Left hindlimb (tissue), 1 donor: ENCODE results near the gene RASGRF2.
"Not testable (repeated sequence)": the region's sequence is repeated elsewhere in the genome, so short reads cannot be mapped to it uniquely, and the experiment has no call there.

Experiments used
- DNase-seq: peaks from one replicate; pipeline ENCODE4 v3.0.0-alpha.2; 2018

RASGRF2 gene

DNA sequence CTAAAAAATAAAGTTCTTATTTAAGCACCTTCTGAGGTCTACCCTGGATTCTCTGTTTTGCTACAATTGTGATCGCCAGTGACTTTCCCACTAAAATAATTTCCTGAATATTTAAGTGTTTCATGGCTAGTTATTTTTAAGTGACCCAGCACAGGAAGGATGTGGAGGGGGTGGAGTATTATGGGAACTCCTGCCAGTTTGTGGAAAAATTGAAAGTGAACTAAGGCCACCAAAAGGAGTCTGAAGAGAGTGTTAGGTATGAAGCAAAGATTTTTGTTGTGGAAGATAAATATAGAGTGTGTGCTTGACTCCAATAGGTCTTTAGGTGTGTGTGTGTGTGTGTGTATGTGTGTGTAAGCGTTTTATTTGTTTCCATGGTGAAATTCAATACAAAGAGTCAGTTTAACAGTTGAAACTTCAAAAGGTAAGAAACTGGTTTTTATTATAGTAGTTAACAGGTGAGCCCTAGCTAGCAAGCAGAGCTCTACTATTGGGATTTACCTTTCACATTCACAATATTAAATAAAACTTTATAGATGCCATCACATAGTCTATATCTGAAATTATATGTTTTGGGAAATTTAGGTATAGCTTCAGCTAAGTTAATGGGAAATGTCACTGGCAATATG, 25.6 kb downstream of the RASGRF2 start:
- DNase-seq: no peak

GRCh38 chr5:80986382-80986781, 26.2 kb downstream of the RASGRF2 start:
- no peak for DNase-seq

DNA sequence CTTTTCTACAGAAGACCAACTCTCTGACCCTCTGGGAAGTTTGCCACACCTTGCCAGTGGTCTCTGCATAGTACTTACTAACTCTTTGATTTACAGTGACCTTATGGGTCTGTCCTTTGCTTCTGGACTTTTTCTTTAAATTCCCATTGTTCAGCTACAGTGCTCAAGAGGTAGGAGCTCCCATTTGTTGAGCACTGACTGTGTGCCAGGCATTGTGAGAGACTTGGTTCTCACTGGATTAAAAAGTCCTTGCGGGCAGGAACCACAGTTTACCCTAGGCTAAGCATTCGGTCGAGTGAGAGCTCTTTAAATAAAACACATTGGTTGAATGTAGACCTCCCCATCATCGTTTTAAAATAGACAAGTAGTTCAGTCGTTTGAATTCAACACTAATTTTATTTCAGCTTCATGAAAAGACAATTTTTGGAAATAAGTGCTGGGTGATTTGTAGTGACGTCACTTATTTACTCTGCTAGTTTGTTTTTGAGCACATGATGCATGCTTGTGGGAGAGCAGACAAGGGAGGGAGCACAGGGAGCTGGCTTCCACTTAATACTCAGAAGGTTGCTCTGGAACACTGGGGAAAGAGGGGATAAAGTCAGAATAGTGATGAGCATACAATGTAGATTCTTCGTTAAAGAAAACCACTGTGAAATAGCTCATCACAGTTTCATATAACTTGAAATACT, 27.1 kb downstream of the RASGRF2 start:
- DNase-seq: no peak

GRCh38 chr5:80988419-80988935, 28.3 kb downstream of the RASGRF2 start:
- no peak for DNase-seq

- DNase-seq: no peak
These were observed 29.7 kb downstream of the RASGRF2 start for GRCh38 chr5:80989883-80990282.

DNA sequence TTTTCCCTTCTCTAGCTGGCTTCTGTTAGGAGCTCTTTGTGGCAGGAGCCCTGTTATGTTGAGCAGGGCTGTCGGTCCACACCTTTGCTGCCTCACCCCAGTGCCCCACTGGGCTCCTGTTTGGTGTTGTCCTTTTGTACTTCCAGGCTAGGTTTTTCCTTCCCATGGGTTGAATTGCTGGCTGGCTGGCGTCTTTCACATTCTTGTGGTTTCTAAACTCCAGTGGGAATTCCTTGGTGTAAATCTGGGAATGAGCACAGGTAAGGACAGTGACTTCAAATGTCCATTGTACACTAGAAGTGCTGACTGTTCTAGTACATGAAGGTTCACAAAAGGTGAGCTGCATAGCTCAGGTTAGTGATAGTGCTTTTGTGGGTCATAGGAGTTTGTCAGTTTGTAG, 30.4 kb downstream of the RASGRF2 start:
- no peak for DNase-seq

DNA sequence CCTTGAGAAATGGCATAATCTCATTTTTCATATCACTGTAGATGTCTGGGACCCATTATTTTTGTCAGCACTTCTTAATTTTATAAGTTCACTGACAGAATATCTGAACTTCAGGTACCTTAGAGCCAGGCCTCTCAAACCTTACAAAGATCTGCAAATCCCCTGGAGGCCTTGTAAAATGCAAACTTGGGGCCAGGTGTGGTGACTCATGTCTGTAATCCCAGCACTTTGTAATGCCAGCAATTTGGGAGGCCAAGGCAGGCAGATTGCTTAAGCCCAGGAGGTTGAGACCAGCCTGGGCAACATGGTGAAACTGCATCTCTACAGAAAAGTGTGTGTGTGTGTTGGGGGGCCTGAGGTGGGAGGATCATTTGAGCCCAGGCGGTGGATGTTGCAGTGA, 30.8 kb downstream of the RASGRF2 start:
- no peak for DNase-seq

DNA sequence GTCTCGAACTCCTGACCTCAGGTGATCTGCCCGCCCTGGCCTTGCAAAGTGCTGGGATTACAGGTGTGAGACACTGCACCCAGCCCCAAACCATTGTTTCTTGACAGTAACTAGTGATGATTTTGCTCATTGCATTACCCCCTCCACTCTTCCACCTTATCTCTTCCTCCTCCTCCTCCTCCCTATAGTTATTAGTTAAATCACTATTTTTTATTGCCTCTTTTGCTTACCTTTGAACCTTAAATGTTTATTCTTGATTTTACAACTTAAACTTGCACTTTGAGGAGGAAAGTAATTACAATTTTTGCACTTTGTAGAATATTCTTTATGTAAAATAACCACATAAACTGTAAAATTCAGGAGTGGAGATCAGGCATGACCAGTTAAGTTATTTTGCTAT, 35.7 kb downstream of the RASGRF2 start:
- no peak for DNase-seq

GRCh38 chr5:80998590-80998979, 38.4 kb downstream of the RASGRF2 start:
- DNase-seq: no peak

GRCh38 chr5:81003811-81004386, 43.7 kb downstream of the RASGRF2 start:
- no peak for DNase-seq

DNA sequence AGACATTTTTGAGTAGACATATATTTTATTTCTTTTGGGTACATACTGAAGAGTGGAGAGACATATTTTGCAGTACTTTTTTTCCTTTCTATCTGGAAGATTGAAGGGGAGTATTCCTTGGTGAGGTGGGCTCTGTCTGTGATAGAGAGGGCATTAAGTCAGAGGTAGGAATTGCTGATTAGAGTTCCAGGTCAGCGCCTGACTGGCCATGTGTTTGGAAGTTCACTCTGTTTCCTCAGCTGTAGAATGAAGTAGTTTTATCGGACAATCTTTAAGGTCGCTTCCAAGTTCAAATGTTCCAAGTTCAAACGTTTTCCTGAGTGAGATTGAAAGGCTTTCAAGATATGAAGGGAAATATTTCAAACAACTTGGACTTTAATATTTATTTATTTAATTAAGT, 45.5 kb downstream of the RASGRF2 start:
- no peak for DNase-seq

DNA sequence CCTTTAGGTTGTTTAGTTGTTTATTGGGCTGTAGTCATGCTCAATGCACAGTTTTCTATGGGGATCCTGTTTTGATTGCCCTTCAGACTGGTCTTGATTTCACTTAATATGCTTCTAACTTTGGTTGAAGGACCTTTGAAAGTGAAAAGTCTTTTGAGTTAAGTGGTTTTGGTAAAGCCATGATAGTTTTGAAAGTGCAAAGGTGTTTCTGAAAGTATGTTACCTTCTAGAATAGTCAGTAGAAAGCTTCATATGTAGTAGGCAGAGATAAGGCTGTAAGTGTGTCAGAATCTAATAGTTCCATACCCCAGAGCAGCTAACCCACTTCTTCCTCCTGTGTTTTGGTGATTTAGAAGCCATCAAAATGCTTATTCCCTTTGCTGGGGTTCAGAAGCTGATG, 46.1 kb downstream of the RASGRF2 start:
- no peak for DNase-seq

DNA sequence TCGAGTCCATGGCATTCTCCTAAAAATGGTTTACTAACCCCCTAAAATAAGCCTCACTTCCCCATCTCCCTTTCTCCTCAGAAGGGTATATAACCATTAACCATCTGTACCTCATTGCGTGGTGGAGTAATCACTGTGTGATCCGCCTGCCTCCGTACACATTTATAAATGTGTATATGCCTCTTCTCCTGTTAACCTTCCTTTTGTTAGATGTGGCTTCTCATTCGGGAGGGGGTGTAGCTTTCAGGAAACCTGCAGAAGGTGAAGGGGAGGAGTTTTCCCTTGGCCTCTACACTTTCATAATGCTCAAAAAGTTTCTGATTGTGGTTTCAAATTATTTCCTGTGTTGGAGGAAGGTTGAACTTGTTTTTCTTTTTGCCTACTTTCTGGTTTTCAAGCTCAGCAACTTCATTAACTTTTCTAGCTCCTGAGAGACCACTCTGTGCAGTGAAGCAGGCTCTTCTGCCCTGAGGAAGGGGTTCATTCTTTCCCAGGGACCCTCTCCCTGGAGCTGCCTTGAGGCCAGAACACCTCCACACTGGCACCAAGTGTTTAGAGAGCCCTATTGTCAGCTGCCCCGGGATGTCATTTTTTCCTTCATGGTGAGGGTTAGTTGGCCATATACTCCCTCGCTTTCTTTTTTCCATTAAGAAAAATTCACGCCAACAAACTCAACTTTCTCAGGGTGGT, 46.9 kb downstream of the RASGRF2 start:
- no peak for DNase-seq

DNA sequence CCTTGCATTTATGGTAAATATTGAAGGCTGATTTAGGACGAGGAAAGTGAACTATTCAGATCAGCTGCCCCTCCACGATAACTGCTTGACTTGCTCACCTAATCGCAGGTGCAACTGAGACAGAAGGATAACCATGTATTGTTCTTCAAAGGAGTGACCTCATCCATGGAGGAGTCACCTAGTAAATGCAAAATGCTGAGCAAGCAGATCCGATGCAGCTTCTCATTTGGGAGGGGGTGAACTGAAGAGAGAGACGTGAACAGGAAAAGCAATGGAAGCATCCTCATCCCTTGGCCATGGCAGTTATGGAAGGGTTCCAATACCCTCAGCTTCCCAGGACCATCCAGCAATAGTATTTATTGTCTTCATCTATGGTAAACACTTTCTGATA, 47.5 kb downstream of the RASGRF2 start:
- no peak for DNase-seq

- DNase-seq: no peak
These were observed 50.4 kb downstream of the RASGRF2 start for GRCh38 chr5:81010336-81011169.

DNA sequence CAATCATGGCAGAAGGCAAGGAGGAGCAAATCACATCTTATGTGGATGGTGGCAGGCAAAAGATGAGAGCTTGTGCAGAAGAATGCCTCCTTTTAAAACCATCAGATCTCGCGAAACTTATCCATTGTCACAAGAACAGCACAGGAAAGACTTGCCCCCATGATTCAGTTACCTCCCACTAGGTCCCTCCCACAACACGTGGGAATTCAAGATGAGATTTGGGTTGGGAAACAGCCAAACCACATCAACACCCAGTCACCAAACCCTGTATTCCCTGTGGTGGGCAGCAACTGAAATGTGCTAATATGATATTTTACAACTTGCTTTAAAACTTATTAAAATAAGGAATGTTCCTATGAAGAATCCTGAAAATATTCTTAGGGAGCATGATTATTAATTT, 54.2 kb downstream of the RASGRF2 start:
- no peak for DNase-seq

DNA sequence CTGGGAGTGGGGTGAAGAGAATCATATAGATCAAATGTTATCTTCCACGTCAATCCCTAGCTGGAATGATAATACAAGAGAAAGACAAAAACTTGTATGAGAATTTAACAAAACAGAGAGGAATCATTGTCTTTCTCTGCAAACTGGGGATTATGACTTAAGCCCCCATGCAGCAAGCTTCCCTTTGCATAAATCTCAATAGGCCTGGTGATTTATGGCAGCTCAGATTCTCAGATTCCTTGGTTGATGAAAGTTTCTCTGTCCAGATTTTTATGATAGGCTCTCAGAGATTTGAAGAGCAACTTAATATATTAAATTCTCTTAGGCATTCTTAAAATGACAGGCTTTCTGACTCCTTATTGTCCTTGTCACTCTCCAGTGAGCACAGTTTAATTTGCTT, 56.0 kb downstream of the RASGRF2 start:
- DNase-seq: no peak

GRCh38 chr5:81017320-81017719, 57.2 kb downstream of the RASGRF2 start:
- DNase-seq: no peak

DNA sequence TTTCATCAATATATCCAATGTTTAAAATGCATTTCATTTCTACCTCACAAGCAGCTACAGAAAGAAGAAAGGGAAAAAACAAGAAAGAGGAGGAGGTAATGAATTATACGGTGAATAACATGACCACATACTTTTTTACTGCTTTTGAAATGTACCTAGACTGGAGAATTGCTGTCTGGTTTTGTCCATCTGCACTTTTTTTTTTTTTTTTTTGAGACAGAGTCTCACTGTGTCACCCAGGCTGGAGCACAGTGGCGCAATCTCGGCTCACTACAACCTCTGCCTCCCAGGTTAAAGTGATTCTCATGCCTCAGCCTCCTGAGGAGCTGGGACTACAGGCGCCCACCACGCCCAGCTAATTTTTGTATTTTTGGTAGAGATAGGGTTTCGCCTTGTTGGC, 58.4 kb downstream of the RASGRF2 start:
- DNase-seq: not testable (repeated sequence)

GRCh38 chr5:81019748-81020147, 59.6 kb downstream of the RASGRF2 start:
- no peak for DNase-seq

- no peak for DNase-seq
These were observed 60.5 kb downstream of the RASGRF2 start for GRCh38 chr5:81020478-81021167.

DNA sequence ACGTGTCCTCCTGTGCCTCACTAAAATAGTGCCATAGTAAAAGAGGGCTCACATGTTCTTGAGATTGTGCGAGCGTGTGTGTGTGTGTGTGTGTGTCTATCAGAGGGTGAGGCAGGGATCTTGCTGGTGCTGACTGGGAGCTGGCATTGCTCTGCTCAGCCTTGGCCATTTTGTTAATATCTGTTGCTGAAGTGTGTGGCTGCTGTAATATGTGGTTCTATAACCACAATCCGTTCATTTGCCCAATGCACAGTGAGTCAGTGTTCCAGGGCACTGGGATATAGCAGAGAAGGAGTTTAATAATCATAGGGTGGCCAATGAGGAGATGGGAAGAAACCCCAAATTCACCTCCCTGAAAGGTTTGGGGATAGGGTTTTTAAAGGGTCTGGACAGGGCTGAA, 61.3 kb downstream of the RASGRF2 start:
- DNase-seq: no peak
